8988T (cell line): ENCODE measurements around the gene CNTF.

ENCODE experiments used
- DNase-seq: peaks from one replicate; pipeline ENCODE4 v3.0.0; 2011

CNTF gene

GRCh38 chr11:58608331-58608730 lies 14.1 kb upstream of the CNTF start:
- DNase-seq = no peak

- no peak for DNase-seq
These were observed 12.7 kb upstream of the CNTF start for GRCh38 chr11:58609723-58610122.

- no peak for DNase-seq
These were observed 9.2 kb upstream of the CNTF start for GRCh38 chr11:58613228-58613627.

GRCh38 chr11:58615559-58615958 lies 6.9 kb upstream of the CNTF start:
- no peak for DNase-seq

DNA sequence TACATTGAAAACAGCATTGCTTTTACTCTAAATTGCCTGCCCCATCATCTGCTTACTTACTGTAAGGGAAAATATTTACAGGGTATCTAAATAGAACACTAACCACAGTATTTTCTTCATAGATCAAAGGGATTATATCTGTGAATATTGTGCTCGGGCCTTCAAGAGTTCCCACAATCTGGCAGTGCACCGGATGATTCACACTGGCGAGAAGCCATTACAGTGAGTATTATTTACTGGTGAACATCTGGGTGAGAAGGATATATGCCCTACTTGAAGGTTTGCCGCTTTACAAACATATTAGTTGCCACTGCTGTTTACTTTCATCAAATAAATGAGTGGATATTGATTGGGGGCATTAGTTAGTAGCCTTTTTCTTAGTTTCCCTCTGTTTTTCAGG lies 5.9 kb upstream of the CNTF start:
- no peak for DNase-seq

DNA sequence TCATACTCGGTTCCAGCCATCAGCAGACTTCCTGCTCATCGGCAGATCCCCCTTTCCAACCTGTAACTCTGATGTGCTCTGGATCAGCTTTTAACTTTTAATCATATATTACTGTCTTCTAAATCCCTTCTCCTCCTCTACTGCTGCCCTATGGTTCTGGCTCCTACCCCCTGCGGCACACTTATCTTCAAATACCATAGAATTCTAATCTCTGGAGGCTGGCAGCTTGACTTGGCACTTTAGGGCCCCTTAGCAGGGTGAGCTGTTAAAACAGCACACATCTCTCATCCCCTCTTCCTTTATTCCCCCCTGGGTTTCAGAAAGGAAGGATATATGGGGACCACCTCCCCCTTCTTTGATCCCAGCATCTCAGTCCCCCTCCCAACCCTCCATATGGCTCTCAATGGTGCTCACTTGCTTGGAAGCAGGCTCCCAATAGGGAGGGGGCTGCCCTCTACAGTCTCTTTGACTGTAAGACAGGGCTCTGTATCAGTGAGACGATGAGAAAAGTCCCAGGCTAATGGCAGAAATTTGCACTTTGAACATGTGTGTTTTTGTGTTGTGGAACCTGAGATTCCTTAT lies 4.4 kb upstream of the CNTF start:
- no peak for DNase-seq

- no peak for DNase-seq
These were observed 741 bp upstream of the CNTF start for GRCh38 chr11:58621586-58622262.

- DNase-seq = no peak
These were observed 2.6 kb downstream of the CNTF start for GRCh38 chr11:58625086-58625485.

DNA sequence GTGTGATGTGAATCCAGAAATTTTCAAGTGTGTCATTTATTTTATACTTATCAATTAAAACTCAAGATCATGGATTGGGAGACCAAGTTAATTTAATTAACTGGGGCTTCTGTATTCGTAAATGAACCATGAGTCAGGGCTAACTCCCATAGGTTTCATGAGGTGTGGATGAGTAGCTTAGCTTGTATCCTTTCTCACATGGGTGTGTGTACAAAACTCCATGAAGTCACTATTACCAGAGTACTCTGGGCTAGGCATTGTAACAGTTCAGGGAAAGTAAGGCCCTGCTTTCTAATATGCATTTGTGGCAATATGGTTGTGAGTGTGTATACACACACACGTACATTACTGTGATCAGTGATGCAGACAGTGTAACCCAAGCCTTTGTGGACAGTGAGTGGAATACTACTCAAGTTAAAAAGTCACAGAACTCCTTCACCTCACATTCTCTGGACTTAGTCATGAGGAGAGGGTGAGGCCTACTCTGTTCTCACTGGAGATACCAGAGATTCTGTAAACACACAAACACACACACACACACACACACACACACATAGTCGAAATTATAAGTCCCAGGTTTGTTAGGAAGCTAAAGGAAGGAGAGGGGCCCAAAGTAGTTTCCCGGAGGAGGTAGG lies 3.5 kb downstream of the CNTF start:
- DNase-seq = no peak

GRCh38 chr11:58626934-58627483 lies 4.5 kb downstream of the CNTF start:
- no peak for DNase-seq

GRCh38 chr11:58628446-58628845 lies 6.0 kb downstream of the CNTF start:
- DNase-seq = no peak

DNA sequence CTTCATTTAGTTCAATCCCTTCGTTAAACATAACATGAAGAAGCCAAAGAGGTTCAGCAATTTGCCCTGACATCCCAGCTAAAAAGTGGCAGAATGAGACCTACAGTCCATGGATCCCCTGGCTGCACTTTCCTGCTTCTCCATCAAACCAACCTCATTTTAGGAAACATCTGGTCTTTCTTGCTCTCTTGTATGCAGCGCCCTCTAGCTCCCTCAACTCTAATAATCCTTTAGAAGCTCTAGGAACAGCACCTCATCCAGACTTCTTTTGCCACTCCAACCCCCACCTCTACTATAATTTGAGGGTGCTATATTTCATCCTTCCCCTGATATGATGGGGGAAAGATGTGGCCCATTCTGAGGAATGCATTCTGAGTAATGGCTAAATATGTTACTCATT lies 7.4 kb downstream of the CNTF start:
- DNase-seq = peak; percentile 34

- DNase-seq = no peak
These were observed 8.9 kb downstream of the CNTF start for GRCh38 chr11:58631378-58631777.

GRCh38 chr11:58632510-58632909 lies 10.0 kb downstream of the CNTF start:
- DNase-seq = no peak

- no peak for DNase-seq
These were observed 14.1 kb downstream of the CNTF start for GRCh38 chr11:58636587-58636986.

GRCh38 chr11:58637371-58637770 lies 14.9 kb downstream of the CNTF start:
- no peak for DNase-seq

DNA sequence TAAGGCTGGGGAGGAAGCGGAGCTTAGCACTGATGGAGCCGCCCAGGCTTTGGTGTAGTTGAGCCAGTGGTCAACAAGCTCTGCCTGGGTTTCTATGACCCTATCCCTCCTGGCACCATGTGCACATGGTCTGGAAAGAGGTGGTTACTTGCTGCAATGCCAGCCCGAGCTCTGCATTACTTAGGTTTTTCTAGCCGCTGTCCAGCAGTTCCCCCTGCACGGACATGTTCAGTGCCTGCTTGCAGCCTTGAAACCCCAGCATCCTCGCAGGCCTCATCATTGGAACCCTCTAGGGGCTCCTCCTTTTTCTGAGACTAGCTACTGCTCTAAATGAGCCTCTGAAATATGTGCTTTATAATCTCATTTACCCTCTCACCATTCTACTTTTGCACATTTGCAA lies 16.6 kb downstream of the CNTF start:
- DNase-seq = no peak

DNA sequence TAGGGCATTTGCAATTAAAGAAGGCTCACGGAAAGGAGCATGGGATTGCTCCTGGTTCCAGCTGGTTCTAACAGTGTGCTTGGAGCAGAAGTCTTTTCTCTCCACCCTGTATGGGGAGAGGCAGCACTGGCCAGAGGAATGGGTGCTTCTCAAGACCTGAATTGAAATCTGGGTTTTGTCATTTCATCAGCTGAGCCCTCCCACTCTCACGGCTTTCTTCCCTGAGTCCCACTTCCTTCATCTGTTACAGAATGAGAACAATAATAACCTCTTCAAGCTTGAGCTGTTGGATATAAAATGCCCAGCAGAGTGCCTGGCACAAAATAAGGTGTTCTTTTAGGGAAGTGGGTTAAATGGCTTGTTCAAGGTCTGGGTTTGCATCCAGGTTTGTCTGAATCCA lies 17.2 kb downstream of the CNTF start:
- no peak for DNase-seq

- DNase-seq = no peak
These were observed 18.0 kb downstream of the CNTF start for GRCh38 chr11:58640386-58641023.

GRCh38 chr11:58641341-58641740 lies 18.9 kb downstream of the CNTF start:
- DNase-seq = no peak

DNA sequence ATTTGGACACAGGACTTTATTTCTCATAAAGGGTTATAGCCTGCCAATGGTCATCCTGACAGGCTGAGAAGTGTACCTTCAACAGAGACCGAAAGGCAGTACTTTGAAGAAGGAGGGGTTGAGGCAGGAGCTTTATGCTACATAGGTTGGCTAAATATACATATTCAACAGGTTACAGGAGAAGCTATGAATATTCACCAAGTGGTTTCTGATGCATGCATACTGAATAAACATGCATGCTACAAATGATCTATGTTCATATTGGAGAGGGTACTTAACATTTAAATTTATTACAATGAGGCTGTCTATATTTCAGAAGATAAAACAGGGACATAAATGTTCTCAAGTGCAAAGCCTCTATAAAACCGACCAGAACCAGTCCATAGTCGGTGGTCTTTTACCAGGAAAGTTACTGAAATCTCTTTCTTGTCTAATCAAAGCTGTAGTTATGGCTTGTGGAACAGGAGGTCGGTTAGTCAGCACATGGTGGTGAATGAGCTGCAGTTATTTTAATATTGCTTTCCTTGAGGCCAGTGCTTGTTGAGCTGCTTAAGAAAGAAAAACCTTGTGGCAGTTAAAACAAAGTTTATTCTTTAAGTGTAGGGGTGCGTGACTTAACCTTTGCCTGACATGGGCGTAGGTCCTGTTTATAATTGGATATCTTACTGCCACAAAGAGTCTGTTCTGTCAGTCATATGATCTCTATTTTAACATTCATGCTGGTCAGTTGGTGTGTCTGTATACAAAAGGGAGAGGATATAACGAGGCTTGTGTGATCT lies 19.5 kb downstream of the CNTF start:
- no peak for DNase-seq

GRCh38 chr11:58645854-58646253 lies 23.4 kb downstream of the CNTF start:
- DNase-seq = no peak

DNA sequence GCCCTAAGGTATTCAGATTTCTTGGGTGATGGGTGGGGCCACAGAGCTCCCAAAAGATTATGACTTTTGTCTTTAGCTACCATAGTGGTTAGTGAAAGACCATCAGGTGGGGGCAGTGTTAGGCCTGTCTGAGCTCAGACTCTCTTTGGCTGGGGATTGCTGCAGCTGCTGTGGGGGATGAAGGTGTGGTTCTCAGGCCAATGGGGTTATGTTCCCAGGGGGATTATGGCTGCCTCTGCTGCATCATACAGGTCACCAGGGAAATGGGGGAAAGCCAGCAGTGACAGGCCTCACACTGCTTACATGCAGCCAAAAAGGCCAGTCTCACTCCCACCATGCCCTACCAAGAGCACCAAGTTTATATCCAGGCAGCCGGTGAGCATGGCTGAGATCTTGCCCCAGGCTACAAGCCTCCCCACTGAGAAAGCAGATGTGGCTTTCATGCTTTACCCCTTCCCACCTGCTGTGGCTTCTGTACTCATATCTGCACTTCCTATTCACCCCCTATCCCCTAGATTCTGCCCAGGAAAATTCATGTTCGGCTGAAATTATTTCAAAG lies 24.8 kb downstream of the CNTF start:
- no peak for DNase-seq
